CD1c-positive myeloid dendritic cell (primary cell): ENCODE results near the gene CDH15.

ENCODE experiments used
- DNase-seq: peaks from one replicate; pipeline ENCODE4 v3.0.0-alpha.2; 2016; ENCODE audit errors: extremely low spot score

Gene CDH15

GRCh38 chr16:89199241-89200123 is 27.9 kb downstream of the CDH15 start:
- no peak for DNase-seq

- DNase-seq: no peak
These were observed 28.7 kb downstream of the CDH15 start, which contains the start of gene SLC22A31 for GRCh38 chr16:89200124-89200849. Gene SLC22A31 (minus strand): TSS chr16:89200537. CDS start chr16:89200501, 36 bp downstream.

GRCh38 chr16:89200850-89201411 is 29.4 kb downstream of the CDH15 start:
- DNase-seq: no peak

- peak; percentile 69 for DNase-seq
These were observed 30.2 kb downstream of the CDH15 start for GRCh38 chr16:89201439-89202377.

GRCh38 chr16:89202422-89203215 is 31.1 kb downstream of the CDH15 start:
- no peak for DNase-seq

GRCh38 chr16:89207993-89208392 is 36.4 kb downstream of the CDH15 start:
- no peak for DNase-seq

- DNase-seq: no peak
These were observed 38.0 kb downstream of the CDH15 start for GRCh38 chr16:89209522-89210044.

GRCh38 chr16:89210165-89210903 is 38.8 kb downstream of the CDH15 start:
- no peak for DNase-seq

- DNase-seq: no peak
These were observed 39.5 kb downstream of the CDH15 start for GRCh38 chr16:89210904-89211515.

GRCh38 chr16:89216315-89217137 is 45.0 kb downstream of the CDH15 start:
- DNase-seq: peak; percentile 89

- no peak for DNase-seq
These were observed 45.5 kb downstream of the CDH15 start for GRCh38 chr16:89217138-89217387.

- peak; percentile 95 for DNase-seq
These were observed 46.0 kb downstream of the CDH15 start, which contains the start of gene ZNF778 for GRCh38 chr16:89217388-89218191. Gene ZNF778 (plus strand): TSS chr16:89217703. CDS start chr16:89221128, 3,425 bp downstream.

GRCh38 chr16:89219365-89219764 is 47.8 kb downstream of the CDH15 start:
- no peak for DNase-seq

- no peak for DNase-seq
These were observed 50.1 kb downstream of the CDH15 start for GRCh38 chr16:89221604-89222003.

- DNase-seq: no peak
These were observed 51.4 kb downstream of the CDH15 start for GRCh38 chr16:89222931-89223330.

GRCh38 chr16:89224665-89225064 is 53.1 kb downstream of the CDH15 start:
- no peak for DNase-seq

- DNase-seq: no peak
These were observed 58.7 kb downstream of the CDH15 start for GRCh38 chr16:89230255-89230654.

GRCh38 chr16:89232107-89232506 is 60.6 kb downstream of the CDH15 start:
- DNase-seq: no peak
